ENCODE measurements around the gene TNFAIP8L2.

DNA sequence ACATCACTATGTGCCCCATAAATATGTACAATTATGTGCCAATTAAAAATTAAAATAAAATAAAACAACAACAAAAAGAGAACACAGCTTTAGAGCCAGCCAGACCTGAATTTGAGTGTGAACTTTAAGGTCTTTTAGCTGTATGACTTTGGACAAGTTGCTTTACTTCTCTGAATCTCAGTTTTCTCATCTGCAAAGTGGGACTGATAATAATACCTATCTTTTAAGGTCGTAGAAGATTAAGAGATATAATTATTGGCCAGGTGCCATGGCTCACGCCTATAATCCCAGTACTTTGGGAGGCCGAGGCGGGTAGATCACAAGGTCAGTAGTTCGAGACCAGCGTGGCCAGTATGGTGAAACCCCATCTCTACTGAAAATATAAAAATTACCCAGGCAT lies 36.9 kb downstream of the TNFAIP8L2 start:
- TF ChIP-seq EP300 (IDR thresholded peaks at IDR 0.05) = no peak
- TF ChIP-seq, protein P1, sequence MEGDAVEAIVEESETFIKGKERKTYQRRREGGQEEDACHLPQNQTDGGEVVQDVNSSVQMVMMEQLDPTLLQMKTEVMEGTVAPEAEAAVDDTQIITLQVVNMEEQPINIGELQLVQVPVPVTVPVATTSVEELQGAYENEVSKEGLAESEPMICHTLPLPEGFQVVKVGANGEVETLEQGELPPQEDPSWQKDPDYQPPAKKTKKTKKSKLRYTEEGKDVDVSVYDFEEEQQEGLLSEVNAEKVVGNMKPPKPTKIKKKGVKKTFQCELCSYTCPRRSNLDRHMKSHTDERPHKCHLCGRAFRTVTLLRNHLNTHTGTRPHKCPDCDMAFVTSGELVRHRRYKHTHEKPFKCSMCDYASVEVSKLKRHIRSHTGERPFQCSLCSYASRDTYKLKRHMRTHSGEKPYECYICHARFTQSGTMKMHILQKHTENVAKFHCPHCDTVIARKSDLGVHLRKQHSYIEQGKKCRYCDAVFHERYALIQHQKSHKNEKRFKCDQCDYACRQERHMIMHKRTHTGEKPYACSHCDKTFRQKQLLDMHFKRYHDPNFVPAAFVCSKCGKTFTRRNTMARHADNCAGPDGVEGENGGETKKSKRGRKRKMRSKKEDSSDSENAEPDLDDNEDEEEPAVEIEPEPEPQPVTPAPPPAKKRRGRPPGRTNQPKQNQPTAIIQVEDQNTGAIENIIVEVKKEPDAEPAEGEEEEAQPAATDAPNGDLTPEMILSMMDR (IDR thresholded peaks at IDR 0.05) = no peak
- TF ChIP-seq, protein P2, sequence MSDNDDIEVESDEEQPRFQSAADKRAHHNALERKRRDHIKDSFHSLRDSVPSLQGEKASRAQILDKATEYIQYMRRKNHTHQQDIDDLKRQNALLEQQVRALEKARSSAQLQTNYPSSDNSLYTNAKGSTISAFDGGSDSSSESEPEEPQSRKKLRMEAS (IDR thresholded peaks at IDR 0.05) = no peak
- no peak for TF ChIP-seq POLR2A (IDR thresholded peaks at IDR 0.05; ENCODE audit: low read length)

Measured in A549 (cell line).